Kidney epithelial cell (primary cell): ENCODE measurements around the gene TRAF3IP3. TPM values are rescaled to one million over a fixed set of nuclear protein-coding genes. Genes with fewer than 3 reads are reported as not detected.
A peak's percentile ranks its signal among the peaks of the same experiment; 100 is the strongest.

Experiments
- DNase-seq: peaks from one replicate; pipeline ENCODE4 v3.0.0-alpha.2; 2010; ENCODE audit warnings: low read depth
- H3K27me3 ChIP-seq: 2 replicates; pipeline ENCODE4 v1.6.0; 2011; ENCODE audit warnings: low read length; ENCODE audit not compliant: control insufficient read depth, insufficient read depth
- H3K36me3 ChIP-seq: 2 replicates; pipeline ENCODE4 v1.5.1; 2011; ENCODE audit warnings: low read length; ENCODE audit not compliant: control insufficient read depth, insufficient read depth
- H3K4me3 ChIP-seq: 2 replicates; pipeline ENCODE4 v1.5.1; 2011; ENCODE audit warnings: low read depth, mild to moderate bottlenecking, control low read depth, low read length
- CTCF ChIP-seq: IDR thresholded peaks from 2 replicates; pipeline ENCODE4 v1.5.1; 2011; ENCODE audit warnings: mild to moderate bottlenecking, moderate library complexity, low read length, control low read depth, inconsistent platforms; ENCODE audit not compliant: insufficient read depth, poor library complexity, severe bottlenecking
- total RNA-seq: library from RNA; depleted of rRNA; stranded (reverse); fragments of >200 nt; gene quantifications from 2 replicates; pipeline ENCODE4 v1.2.3, GENCODE V29; 2015

The TRAF3IP3 gene
- total RNA-seq, 1 donor from 2014 or later = not detected

- Histone ChIP-seq H3K36me3 (no peaks in the 10 kb centered on the region), H3K4me3 (no peak overlapping the region), H3K27me3 (no peaks in the 10 kb centered on the region)
- DNase-seq = peak; percentile 39
- TF ChIP-seq CTCF = no peak
These were observed 13.5 kb downstream of the TRAF3IP3 start for GRCh38 chr1:209769171-209769904.

- H3K36me3 ChIP-seq = no peaks in the 10 kb centered on the region
- H3K27me3 ChIP-seq = no peaks in the 10 kb centered on the region
- TF ChIP-seq CTCF = no peak
- DNase-seq = no peak
- H3K4me3 ChIP-seq = no peak overlapping the region
These were observed 14.1 kb downstream of the TRAF3IP3 start for GRCh38 chr1:209769971-209770370.

DNA sequence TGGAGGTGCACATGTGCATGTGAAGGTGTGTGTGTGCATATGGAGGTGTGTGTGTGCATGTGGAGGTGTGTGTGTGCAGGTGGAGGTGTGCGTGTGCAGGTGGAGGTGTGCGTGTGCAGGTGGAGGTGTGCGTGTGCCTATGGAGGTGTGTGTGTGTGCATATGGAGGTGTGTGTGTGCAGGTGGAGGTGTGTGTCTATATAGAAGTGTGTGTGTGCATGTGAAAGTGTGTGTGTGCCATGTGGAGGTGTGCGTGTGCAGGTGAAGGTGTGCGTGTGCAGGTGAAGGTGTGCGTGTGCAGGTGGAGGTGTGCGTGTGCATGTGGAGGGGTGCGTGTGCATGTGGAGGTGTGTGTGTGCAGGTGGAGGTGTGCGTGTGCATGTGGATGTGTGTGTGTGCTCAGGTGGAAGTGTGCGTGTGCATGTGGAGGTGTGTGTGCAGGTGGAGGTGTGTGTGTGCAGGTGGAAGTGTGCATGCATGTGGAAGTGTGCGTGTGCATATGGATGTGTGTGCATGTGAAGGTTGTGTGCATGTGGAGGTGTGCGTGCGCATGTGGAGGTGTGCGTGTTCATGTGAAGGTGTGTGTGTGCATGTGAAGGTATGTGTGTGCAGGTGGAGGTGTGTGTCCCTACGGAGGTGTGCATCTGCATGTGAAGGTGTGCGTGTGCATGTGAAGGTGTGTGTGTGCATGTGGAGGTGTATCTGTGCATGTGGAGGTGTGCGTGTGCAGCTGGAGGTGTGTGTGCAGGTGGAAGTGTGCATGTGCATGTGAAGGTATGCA, 15.0 kb downstream of the TRAF3IP3 start:
- H3K36me3 ChIP-seq = no peaks in the 10 kb centered on the region
- no peak overlapping the region for H3K4me3 ChIP-seq
- H3K27me3 ChIP-seq = no peaks in the 10 kb centered on the region
- no peak for DNase-seq
- no peak for TF ChIP-seq CTCF

DNA sequence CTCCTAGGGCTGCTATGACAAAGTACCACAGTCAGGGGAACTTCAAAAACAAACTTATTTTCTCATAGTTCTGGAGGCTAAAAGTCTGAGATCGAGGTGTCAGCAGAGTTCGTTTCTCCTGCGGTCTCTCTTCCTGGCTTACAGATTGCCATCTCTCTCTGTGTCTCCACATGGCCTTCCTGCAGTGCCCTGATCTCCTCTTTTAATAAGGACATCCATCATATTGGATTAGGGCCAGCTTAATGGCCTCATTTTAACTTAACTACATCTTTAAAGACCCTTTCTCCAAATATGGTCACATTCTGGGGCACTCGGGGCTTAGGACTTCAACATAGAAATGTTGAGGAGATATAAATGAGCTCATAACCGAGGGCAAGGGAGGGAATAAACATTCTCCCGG, 16.3 kb downstream of the TRAF3IP3 start:
- H3K36me3 ChIP-seq = no peaks in the 10 kb centered on the region
- no peak for TF ChIP-seq CTCF
- DNase-seq = no peak
- no peak overlapping the region for H3K4me3 ChIP-seq
- H3K27me3 ChIP-seq = no peaks in the 10 kb centered on the region

GRCh38 chr1:209774592-209774991, 18.7 kb downstream of the TRAF3IP3 start:
- TF ChIP-seq CTCF = no peak
- no peak for DNase-seq
- no peaks in the 10 kb centered on the region for H3K27me3 ChIP-seq
- H3K4me3 ChIP-seq = no peak overlapping the region
- H3K36me3 ChIP-seq = no peaks in the 10 kb centered on the region
